AG10803 (cell line): Measurements from ENCODE around the gene FNDC11.

Experiments used
- DNase-seq: peaks from one replicate; pipeline ENCODE4 v3.0.0; 2010; ENCODE audit warnings: low read depth
- H3K4me3 ChIP-seq: 2 replicates; pipeline ENCODE4 v1.5.1; 2011; ENCODE audit warnings: mild to moderate bottlenecking, low read length, control low read depth
- TF ChIP-seq, protein P1 (sequence below): conservative IDR thresholded peaks from 2 replicates; pipeline ENCODE4 v1.5.1; 2011; ENCODE audit warnings: mild to moderate bottlenecking, low read length, control low read depth, inconsistent platforms

The FNDC11 gene

DNA sequence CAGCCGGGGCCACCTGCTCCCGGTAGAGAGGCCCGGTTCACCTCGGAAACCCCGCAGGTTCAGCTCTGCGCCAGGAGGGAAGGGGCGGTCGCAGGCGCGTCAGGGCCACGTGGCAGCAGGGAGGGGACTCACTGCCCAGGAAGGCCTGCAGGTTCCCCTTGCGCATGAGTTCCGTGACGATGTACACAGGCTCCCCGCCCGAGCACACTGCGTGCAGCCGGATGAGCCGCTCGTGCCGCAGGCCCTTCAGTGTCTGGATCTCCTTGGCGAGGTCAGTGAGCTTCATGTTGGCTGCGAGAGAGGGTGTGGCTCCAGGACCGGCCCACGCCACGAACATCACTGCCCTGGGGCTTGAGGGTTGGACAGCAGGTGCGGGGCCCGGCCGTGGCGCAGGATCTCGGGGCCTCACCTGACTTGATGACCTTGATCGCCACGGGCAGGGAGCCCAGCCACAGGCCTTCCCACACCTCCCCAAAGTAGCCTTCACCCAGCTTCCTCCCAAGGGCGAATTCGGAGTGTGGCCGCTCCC is 11.9 kb upstream of the FNDC11 start:
- no peak for DNase-seq
- TF ChIP-seq, protein P1, sequence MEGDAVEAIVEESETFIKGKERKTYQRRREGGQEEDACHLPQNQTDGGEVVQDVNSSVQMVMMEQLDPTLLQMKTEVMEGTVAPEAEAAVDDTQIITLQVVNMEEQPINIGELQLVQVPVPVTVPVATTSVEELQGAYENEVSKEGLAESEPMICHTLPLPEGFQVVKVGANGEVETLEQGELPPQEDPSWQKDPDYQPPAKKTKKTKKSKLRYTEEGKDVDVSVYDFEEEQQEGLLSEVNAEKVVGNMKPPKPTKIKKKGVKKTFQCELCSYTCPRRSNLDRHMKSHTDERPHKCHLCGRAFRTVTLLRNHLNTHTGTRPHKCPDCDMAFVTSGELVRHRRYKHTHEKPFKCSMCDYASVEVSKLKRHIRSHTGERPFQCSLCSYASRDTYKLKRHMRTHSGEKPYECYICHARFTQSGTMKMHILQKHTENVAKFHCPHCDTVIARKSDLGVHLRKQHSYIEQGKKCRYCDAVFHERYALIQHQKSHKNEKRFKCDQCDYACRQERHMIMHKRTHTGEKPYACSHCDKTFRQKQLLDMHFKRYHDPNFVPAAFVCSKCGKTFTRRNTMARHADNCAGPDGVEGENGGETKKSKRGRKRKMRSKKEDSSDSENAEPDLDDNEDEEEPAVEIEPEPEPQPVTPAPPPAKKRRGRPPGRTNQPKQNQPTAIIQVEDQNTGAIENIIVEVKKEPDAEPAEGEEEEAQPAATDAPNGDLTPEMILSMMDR = no peak
- no peak overlapping the region for H3K4me3 ChIP-seq

DNA sequence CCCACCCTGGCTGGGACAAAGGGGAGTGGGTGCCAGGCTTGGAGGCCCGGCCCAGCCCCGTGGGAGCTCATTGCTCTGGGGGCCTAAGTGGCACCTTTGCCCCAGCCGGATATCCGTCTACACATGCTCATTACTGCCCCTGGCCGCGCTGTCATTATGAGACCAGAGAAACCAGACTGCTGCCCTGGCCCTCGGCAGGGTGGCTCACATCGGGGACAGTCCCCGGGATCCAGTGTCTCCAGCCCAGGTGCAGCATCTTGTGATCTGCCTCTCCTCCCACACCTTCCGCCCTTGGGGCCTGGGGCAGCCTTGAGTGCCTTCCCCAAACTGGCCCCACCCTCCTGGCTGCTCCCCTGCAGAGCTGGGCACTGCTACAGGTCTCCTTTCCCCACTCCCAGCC is 11.3 kb upstream of the FNDC11 start:
- no peak overlapping the region for H3K4me3 ChIP-seq
- DNase-seq = no peak

DNA sequence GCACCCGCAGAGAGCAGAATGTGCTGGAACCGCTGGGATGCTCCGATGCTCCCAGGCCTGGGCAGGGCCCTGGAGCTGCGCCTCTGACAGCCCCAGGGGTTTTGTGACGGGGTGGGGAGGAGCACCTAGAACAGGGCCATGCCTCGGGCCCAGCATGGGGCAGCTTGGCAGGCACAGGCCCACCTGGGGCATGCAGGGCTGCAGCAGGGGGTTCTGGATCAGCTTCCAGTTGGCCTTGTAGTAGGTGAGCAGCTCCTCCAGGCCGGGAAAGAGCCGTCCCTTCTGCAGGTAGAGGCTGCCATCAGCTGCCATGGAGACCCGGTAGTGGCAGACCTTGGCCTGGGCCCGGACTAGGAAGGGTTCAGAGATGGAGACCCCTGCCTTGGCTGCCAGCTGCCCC is 10.8 kb upstream of the FNDC11 start:
- DNase-seq = no peak
- TF ChIP-seq, protein P1 = no peak
- H3K4me3 ChIP-seq = no peak overlapping the region

More for the DNA sequence above, 11.3 kb upstream of the FNDC11 start:
- TF ChIP-seq, protein P1 = no peak

DNA sequence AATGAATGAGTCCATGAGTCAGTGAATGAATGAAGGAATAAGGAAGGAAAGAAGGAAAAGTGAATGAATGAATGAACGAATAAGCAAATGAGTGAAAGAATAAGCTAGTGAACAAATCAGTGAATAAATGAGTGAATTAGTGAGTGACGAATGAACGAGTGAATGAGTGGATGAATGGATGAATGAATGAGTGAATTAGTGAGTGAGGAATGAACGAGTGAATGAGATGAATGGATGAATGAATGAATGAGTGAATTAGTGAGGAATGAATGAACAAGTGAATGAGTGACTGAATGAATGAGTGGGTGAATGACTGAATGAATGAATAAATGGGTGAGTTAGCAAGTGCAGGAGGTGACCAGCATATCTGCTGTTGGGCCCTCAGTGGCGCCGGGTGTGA is 10.2 kb upstream of the FNDC11 start:
- TF ChIP-seq, protein P1 = no peak
- DNase-seq = no peak
- H3K4me3 ChIP-seq = no peak overlapping the region

DNA sequence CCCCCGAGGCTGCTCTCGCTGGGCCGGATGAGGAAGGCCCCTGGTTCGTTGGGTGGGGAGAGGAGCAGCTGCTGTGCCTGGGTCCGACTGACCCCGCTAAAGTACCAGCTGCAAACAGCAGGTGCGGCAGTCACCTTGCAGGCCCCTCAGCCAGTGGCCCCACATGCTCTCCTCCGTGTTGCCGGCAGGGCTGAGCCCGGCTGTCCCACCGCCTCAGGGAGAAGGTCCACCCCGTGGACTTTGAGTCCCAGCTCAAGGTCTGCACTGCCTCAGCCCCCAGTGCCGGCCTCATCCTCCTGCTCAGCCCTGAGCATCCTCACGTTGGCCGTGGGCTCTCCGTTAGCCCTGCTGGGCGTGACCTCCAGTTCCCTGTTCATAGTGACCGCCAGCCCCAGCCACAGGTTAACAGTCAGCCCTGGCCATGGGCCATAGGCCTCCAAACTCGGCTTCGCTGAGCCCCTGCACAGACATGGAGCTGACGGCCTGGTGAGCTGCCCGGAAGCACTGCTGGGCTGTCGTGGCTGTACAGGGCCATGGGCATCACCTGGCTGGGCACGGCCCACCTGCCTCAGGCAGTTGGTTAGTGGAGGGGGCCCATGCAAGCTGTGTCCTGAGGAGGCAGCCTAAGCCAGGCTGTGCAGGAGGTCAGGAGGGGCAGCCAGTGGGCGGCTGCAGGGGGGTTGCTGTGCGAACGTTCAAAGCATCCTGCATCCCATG is 9.6 kb upstream of the FNDC11 start:
- DNase-seq = no peak
- no peak overlapping the region for H3K4me3 ChIP-seq
- TF ChIP-seq, protein P1 = no peak

DNA sequence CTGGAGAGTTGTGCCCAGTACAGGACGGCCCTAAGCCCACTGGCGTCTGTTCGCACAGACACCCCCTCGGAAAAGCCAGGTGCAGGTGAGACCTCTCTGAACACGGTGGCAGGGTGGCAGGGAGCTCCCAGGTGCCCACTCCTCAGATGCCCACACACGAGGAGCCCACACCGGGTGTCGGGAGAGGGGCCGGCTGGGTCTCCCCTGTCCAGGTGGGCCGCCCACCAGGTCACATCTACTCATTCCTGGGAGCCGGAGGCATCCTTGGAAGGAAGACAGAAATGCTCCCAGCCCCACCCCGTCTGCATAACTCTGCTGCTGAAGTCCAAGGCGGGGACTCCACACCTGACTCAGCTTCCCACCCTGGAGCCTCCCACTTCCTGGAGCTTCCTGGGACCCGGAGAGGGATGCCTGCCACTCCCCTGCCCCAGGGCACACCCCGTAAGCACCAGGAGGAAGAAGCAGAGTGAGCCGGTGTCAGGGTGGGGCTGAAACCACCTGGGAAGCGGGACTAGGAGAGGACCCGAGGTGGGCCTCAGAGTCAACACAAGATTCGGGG is 8.9 kb upstream of the FNDC11 start:
- DNase-seq = no peak
- TF ChIP-seq, protein P1 = no peak
- no peak overlapping the region for H3K4me3 ChIP-seq

DNA sequence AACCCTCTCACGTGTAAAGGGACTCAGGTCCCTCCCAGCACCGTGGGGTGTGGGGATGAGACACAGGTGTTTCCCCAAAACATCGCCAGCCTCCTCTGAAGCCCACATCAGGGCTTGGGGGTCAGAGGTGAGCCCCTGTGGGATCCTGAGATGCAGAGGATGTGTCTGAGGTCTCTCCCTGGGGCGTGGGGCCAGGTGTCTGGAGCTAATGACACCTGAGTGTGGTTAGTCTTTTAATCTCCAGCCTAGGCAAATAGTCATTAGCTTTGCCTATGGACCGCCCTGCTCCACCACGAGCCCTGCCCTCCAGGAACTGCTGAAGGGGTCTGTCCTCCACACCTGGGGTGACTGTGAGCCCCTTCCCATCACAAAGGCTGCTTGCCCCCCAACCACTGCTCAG is 8.1 kb upstream of the FNDC11 start:
- DNase-seq = no peak
- H3K4me3 ChIP-seq = no peak overlapping the region
- TF ChIP-seq, protein P1 = no peak
